ENCODE data around the gene MYOD1. TPM values are rescaled to one million over a fixed set of nuclear protein-coding genes. Genes with fewer than 3 reads are reported as not detected.

MYOD1 gene
- total and polyA plus RNA-seq, 12 donors, result not detected

DNA sequence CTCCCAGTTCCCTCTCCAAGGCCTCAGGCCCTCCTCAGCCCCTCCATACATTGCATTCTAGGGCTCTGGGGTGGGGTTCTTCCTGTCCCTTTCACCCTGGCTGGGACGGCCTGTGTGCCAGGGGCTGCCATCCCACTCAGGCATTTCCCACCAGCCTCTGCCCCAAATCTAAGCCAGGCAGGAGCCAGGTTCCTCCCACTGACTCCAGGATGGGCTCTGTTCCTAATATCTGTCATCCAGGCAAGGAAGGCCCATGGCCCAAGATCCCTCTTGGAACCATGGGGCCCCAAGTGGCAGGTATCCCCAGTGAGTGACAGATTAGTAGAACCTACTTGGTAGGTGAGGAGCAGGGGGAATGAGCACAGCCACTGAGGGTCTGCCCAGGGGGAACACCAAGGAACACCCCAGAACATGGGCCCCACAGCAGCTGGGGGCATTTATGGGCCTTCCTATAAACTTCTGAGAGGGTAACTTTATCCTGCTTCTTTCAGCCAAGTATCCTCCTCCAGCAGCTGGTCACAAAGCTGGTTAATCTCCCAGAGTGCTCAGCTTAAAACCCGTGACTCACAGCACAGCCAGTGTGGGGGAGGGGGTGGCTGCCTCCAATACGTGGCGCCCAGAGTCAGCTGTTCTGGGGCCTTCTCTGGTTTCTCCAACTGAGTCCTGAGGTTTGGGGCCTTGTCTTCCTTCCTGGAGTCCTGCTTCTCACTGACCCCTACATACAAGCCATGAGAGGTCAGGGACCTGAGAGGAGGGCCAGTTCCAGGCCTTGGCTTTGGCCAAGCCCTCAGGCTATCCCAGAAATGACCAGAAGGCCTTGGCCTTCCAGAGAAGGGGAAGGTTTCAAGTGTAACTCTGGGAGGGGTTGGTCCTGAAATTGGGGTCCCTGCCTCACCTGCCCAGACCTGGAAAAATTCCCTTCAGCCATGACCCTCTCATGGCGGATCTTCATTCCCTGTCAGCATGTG is 19.9 kb upstream of the MYOD1 start:
- 74 to 81% (median 79%) methylated on average over 5 of the region's 5 CpGs for WGBS, 4 donors
- intact Hi-C loops (cut with DNase I), result no loop called here
- H3K27me3 ChIP-seq, result peaks cover 22% of the 10 kb centered on the region
- H3K4me1 ChIP-seq (replicated peaks in 1 of 2), result no peaks in the 10 kb centered on the region
- no peak for DNase-seq
- TF ChIP-seq POLR2A (IDR thresholded peaks at IDR 0.05), result no peak
- TF ChIP-seq, protein P1, sequence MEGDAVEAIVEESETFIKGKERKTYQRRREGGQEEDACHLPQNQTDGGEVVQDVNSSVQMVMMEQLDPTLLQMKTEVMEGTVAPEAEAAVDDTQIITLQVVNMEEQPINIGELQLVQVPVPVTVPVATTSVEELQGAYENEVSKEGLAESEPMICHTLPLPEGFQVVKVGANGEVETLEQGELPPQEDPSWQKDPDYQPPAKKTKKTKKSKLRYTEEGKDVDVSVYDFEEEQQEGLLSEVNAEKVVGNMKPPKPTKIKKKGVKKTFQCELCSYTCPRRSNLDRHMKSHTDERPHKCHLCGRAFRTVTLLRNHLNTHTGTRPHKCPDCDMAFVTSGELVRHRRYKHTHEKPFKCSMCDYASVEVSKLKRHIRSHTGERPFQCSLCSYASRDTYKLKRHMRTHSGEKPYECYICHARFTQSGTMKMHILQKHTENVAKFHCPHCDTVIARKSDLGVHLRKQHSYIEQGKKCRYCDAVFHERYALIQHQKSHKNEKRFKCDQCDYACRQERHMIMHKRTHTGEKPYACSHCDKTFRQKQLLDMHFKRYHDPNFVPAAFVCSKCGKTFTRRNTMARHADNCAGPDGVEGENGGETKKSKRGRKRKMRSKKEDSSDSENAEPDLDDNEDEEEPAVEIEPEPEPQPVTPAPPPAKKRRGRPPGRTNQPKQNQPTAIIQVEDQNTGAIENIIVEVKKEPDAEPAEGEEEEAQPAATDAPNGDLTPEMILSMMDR (IDR thresholded peaks at IDR 0.05), result no peak
- no peak overlapping the region for H3K27ac ChIP-seq
- H3K36me3 ChIP-seq (replicated peaks in 1 of 2), result no peaks in the 10 kb centered on the region
- no peak overlapping the region for H3K4me3 ChIP-seq
- H3K9me3 ChIP-seq (replicated peaks in 1 of 3), result no peaks in the 10 kb centered on the region

DNA sequence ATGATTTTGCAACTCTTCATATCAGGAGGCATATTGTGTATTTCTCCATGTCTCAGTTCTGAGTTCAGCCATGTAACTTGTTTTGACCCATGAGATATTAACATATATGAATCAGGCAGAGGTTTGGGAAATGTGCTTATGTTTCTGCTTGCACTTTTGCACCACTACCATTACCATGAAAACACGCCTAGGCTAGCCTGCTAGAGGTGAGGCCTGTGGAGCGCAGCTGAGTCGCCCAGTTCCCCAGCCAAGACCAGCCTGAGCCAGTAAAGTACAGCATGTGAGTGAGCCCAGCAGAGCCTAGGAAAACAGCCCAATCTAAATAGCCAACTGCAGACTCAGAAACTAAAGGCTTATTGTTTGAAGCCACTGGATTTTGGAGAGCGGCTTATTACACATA is 18.4 kb upstream of the MYOD1 start:
- H3K27me3 ChIP-seq, result peaks cover 13% of the 10 kb centered on the region
- 89 to 96% (median 90%) methylated on average over 3 to 4 of the region's 4 CpGs for WGBS, 4 donors
- no peak for DNase-seq
- no peak for TF ChIP-seq POLR2A (IDR thresholded peaks at IDR 0.05)
- TF ChIP-seq, protein P1 (IDR thresholded peaks at IDR 0.05), result no peak
- no peaks in the 10 kb centered on the region for H3K36me3 ChIP-seq (replicated peaks in 1 of 2)
- intact Hi-C loops (cut with DNase I), result no loop called here
- H3K4me3 ChIP-seq, result no peak overlapping the region
- H3K9me3 ChIP-seq (replicated peaks in 1 of 3), result no peaks in the 10 kb centered on the region
- H3K27ac ChIP-seq, result no peak overlapping the region
- no peaks in the 10 kb centered on the region for H3K4me1 ChIP-seq (replicated peaks in 1 of 2)

DNA sequence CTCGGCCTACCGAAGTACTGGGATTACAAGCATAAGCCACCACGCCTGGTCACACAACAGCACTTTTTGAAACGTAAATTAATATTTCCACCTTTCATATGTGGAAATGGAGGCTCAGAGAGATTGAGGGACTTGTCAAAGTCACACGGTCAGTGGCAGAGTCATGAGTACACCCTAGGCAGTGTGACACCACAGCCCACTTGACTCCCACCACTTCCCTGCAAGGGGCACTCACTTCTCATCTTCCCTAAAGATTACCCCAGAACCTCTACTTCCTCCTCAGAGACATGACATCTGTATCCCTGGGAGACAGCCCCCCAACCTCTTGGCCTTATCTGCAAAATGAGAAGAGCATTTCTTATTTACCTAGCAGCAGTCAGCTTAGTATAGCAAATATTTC is 16.5 kb upstream of the MYOD1 start:
- TF ChIP-seq, protein P1 (IDR thresholded peaks at IDR 0.05), result no peak
- TF ChIP-seq POLR2A (IDR thresholded peaks at IDR 0.05), result no peak
- no peak overlapping the region for H3K27ac ChIP-seq
- no peaks in the 10 kb centered on the region for H3K36me3 ChIP-seq (replicated peaks in 1 of 2)
- 54 to 72% (median 61%) methylated on average over 5 of the region's 5 CpGs for WGBS, 4 donors
- DNase-seq, result no peak
- no peaks in the 10 kb centered on the region for H3K27me3 ChIP-seq
- intact Hi-C loops (cut with DNase I), result no loop called here
- no peaks in the 10 kb centered on the region for H3K9me3 ChIP-seq (replicated peaks in 1 of 3)
- H3K4me3 ChIP-seq, result no peak overlapping the region
- H3K4me1 ChIP-seq (replicated peaks in 1 of 2), result no peaks in the 10 kb centered on the region

DNA sequence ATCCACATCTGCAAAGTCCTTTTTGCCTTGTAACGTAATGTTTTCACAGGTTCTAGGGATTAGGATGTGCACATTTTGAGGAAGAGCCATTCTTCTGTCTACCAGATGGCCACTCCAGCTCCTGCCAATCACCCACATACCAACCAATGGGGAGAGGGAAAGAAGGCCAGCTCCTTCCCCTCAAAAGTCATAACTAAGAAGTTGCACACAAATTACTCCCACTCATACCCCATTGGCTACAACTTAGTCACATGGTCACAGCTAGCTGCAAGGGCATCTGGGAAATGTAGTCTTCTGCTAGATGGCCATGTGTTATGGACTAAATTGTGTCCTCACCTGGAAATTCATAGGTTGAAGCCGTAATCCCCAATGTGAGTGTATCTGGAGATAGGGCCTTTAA is 15.4 kb upstream of the MYOD1 start:
- Histone ChIP-seq H3K4me3 (no peak overlapping the region), H3K27ac (no peak overlapping the region), H3K36me3 (replicated peaks in 1 of 2) (no peaks in the 10 kb centered on the region), H3K4me1 (replicated peaks in 1 of 2) (no peaks in the 10 kb centered on the region), H3K27me3 (no peaks in the 10 kb centered on the region), H3K9me3 (replicated peaks in 1 of 3) (no peaks in the 10 kb centered on the region)
- TF ChIP-seq, protein P1 (IDR thresholded peaks at IDR 0.05), result no peak
- no peak for TF ChIP-seq POLR2A (IDR thresholded peaks at IDR 0.05)
- intact Hi-C loops (cut with DNase I), result no loop called here
- DNase-seq, result no peak
- WGBS, 4 donors, result 91 to 97% (median 94%) methylated on average over 2 of the region's 2 CpGs

Measured in adrenal gland (tissue), 12 donors.